ENCODE measurements around the gene SSH2.

SSH2 gene

DNA sequence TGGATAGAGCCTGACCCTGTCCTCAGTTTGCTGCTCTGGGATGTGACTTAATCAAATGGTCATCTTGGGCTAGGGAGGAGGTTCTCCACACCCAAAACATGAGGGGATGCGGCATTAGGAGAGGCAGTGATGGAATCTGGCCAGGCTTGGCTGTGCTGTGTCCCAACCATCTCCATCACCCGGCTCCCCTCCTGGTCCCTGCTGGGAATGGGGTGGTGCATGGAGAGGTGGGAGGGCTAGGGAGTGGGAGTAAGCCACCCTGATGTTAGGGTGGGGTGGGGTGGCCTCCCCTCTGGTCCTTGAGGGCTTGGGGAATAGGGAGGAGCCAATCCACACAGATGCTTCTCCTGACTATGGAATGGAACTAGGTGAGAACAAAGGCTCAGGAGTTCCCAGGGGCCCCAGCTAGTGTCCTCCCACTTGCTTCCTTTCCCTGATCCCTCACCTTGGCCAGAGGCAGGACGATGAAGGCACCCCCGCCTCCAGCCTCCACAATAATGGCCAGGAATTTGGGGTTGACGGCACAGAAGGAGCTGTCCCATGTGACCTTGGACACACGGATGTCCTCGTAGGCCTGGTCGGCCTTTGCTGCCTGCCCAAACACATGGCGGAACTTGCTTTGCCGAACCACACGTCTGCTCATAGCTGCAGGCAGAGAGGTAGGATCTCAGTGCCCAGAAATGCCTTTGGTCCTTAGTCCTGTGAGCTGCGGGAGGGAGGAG lies 309.1 kb downstream of the SSH2 start:
- no peak for DNase-seq

DNA sequence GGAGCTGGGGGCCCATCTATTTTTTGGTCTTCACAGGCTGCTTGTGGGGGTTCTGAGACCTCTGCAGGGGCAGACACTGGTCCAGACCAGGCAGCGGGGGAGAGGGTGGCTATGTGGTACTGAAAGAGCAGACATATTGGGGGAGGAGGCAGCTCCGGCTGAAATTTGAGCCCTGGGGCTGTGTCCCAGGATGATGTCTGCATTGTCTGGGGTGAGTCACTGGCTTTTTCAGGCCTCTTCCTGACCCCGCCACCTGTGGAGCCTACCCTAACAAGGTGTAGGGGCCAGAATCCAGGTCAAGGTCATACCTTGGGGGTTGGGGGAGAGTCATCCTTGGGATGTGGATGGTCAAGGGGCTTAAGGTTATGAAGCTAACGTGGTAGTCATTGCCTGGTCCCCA lies 309.8 kb downstream of the SSH2 start:
- no peak for DNase-seq

DNA sequence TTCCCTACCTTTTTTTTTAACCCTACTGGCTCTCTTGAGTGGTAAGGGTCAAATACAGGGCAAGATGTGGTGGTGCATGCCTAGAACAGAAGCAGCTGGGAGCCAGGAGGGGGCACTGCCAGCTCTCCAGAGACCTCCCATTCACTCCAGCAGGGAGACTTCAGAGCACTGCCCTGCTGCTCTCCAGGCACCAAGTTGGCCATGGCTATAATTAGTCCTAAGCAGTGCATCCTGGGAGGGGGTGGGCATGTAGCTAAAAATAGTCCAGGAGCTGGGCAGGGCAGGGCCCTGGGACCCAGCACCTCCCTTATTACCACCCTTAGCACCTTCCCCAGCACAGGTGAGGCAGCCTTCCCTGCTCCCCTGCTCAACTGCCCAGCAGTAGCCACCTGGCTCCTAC lies 310.8 kb downstream of the SSH2 start:
- DNase-seq: no peak

DNA sequence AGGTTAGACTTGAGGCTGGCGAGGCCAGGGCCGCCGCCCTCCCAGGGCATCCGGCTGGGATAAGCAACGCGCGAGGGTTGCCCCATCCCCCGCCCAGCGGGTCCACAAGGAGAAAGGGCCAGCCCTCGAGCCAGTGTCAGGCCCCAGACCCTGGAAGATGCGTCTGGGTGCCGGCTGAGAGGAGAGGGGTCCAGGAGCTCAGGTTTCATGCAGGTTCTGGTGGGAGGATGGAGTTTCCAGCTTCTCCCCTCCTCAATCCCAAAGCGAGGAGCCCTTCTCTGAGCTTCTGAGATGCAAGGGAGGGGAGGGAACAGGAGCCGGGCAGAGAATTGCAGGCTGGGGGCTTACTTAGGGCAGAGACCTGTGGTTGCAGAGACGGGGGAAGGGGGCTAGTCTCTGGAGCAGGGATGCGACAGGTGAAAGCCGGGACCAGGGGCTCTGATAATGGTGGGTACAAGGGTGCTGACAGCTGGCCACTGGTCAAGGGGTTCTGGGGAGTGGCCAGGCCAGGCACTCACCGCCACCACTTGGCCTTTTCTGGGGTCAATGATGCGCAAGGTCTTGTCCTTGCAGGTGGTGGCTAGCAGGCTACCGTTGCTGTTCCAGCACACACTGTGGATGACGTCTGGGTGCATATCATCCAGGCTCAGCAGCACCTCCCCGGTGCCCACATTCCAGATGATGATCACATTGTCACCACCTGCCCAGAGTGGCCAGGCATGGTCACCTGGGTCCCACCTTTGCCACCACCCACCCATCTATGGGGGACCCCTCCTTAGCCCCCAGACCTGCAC lies 311.6 kb downstream of the SSH2 start:
- DNase-seq: no peak

DNA sequence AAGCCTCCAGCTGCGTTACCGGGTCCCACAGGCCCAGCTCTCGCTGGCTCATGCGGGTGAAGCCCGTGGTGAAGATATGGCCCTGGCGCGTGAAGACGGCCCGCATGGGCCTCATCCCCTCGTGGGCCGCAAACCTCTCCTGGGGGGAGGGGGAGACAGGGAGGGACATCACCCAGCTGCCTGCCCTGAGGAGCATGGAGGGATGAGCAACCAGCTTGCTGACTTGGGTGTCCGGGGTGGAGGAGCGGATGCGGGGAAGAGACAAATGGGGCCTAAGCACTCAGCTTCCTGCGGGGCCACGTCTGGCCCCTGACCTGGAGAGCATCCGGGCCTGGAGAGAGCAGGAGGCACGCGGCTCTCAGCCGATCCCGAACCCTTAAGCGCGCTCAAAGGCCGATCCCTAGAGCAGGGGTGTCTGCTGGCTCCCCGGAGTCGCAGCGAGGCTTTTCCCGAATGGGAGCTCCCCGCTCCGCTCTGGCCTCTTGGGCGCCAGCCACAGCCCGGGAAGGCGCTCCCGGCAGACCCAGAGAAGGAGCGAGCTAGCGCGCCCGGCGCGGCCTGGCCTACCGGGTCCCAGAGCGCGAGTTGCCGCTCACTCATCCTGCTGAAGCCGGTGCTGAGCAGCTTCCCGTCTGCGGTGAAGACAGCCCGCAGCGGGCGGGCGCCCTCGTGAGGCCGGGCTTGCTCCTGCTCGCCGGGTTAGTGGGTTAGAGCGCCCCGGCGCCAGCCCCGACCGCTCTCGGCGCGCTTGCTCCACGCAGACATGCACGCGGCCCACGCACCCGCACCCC lies 312.4 kb downstream of the SSH2 start:
- peak; percentile 87 to 89 for DNase-seq

DNA sequence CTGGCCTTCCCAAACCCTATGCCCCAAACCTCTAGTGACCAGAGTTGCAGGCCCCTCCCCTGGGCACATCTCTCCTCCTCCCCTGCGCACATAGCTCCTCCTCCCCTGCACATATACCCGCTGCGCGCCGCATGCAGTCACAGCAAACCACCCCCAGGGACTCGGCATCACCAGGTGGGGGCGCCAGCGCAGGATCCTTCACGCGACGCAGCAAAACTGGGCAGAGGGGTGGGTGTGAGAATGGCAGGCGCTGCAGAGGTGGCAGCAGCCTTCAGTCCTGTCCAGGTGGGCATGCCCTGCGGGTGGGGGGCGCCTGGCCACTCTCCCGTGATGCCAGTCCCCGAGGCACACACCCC lies 312.9 kb downstream of the SSH2 start:
- DNase-seq: peak; percentile 90

DNA sequence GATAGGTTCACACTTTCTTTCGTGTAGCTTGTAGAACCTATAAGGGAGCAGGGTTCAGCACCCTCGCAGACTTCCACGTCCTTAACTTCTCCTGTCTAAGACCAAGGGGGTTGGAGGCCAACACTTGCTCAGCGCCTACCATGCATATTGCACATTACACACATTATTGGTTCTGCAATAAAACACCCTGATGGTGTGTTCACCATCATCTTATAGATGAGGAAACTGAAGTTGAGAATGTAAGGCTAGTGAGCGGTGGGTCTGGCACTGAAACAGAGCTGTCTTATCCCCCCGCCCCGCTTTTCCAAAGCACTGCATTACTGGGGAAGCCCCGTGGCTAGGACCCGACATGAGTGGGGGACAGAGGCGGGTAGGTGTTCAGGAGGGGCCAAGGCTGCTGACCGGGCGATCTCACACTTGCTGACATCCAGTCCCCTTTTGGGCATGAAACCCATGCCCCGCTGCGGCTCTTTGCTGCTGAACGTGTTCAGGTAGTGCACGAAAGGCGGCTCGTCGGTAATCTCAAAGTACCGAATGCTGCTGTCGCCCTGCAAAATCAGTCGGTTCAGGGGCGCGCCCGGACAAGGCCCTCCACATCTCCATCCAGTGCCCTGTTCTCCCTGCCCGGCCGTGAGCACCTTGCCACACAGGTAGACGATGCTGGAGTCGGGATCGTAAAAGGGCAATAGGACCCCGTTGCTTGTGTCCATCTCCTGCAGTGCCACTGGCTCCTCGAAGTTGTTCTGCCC lies 313.6 kb downstream of the SSH2 start:
- no peak for DNase-seq

GRCh38 chr17:29615492-29616299 lies 314.3 kb downstream of the SSH2 start:
- peak; percentile 73 to 77 for DNase-seq

DNA sequence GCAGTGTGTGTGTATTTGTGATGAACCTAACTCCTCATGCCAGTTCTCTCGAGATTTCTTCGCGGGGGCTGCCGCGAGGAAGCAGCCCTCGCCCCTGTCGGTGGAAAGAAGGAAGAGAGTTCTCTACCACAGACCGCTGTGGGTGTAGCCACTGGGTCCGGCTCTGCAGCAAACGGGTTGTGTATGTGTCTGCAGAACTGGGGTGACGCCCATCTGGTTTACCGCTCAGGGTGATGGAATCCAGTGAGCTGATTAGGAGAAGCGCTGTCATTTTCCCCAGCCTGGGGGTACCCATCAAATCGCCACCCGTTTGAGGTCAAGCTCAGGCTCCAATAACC lies 315.0 kb downstream of the SSH2 start:
- DNase-seq: peak; percentile 54 to 58

DNA sequence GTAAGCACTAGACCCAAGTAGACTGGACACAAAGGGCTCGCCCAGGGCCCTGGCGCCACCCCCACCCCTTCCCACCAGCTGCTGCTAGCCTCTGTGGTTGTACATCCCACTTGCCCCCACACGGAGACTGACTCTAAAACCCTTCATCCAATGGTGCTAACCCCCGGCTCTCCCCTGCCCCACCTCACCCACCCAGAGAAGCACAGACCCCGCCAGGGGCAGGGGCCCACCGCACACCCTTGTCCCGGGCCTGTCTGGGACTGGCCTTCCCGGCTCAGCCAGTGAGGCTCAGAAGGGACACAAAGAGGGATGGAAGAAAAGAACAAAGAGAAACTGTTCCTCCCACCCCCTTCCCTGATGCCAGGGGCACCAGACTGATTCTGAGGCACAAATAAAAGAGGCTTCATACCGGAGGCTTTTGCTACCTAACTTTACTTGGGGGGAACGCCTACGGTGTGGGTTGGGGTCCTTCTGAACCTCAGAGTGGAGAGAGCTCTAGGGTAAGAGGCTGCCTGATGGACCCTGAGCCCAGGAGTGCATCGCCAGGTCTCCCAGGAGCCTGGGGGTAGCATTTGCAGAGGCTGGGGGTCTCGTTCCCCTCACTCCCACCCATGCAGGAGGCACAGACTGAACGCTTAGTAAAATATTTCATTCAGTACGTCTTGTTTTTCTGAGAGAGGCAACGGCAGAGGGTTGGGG lies 315.5 kb downstream of the SSH2 start:
- no peak for DNase-seq

GRCh38 chr17:29613856-29614255 lies 316.2 kb downstream of the SSH2 start:
- DNase-seq: no peak

- DNase-seq: peak; percentile 91 to 94
These were observed 316.6 kb downstream of the SSH2 start for GRCh38 chr17:29613352-29613837.

DNA sequence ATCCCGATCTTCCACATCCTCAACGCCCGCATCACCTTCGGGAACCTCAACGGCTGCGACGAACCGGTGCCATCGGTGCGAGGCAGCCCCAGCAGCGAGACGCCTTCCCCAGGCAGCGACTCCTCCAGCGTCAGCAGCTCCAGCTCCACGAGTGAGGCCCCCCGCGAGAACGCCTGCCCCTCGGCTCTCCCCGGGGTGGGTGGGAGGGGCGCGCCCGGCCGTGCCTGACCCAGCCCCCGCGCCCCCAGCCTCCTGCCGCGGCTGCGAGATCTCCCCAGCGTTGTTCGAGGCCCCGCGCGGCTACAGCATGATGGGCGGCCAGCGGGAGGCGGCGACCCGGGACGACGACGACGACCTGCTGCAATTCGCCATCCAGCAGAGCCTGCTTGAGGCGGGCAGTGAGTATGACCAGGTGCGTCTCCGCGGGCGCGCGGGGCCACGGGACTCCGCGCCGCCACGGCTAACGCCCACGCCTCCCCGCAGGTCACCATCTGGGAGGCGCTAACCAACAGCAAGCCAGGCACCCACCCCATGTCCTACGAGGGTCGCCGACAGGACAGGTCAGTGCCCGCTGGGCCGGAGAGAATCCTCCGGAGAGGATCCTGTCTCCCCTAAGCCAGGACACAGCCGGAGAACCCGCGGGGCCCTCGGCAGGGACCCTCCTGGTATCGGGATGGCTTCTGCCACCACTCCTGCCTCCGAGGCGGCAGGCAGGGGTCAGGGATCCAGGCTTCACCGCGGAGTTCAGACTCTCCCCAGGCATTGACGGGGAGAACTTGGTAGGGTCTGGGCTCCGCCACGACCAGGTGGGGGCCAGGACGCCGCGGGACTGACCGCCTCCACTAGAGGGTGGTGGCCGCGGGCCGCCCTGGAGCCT lies 317.4 kb downstream of the SSH2 start:
- DNase-seq: no peak

DNA sequence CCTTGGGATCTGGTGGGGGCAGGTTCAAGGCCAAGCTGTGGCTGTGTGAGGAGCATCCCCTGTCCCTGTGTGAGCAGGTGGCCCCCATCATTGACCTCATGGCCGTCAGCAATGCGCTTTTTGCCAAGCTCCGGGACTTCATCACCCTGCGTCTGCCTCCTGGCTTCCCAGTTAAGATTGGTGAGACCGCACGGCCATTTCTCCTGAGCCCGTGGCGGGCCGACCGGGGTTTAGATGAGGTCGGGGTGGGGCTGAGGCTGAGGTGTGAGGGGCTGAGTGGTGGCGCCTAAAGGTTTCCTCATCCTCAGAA lies 318.0 kb downstream of the SSH2 start:
- no peak for DNase-seq

GRCh38 chr17:29611351-29612093 lies 318.5 kb downstream of the SSH2 start:
- DNase-seq: no peak

GRCh38 chr17:29610395-29610794 lies 319.6 kb downstream of the SSH2 start:
- no peak for DNase-seq

DNA sequence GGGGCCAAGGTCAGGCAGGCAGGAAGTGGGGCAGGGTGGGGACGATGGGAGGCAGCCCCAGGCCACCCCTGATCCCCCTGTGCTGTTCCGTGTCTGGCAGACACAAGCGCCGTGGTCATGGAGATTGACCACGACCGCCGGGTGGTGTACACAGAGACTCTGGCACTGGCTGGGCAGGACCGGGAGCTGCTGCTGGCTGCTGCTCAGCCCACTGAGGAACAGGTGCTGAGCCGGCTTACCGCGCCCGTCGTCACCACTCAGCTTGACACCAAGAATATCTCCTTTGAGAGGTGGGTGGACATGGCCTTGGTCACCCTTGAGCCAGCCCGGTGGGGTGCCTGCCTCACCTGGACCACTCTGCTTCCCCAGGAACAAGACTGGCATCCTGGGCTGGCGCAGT lies 321.0 kb downstream of the SSH2 start:
- no peak for DNase-seq

- DNase-seq: no peak
These were observed 322.4 kb downstream of the SSH2 start for GRCh38 chr17:29607557-29608195.

GRCh38 chr17:29603109-29603674 lies 326.8 kb downstream of the SSH2 start:
- DNase-seq: no peak

All from activated CD4-positive, alpha-beta T cell treated with anti-CD3 and anti-CD28 coated beads, Interleukin-2, amount 50 U/mL, for 4 hours (primary cell).